NK-92 treated with Interleukin-12 subunit alpha and Interleukin-12 subunit beta, amount 100 ng/mL, for 24 hours (cell line): Measurements from ENCODE around the gene C6orf58.
A peak's percentile ranks its signal among the peaks of the same experiment; 100 is the strongest.

Experiments
- DNase-seq: peaks from one replicate; lab custom pipeline; 2025; lab: John Stamatoyannopoulos, UW

The C6orf58 gene

DNA sequence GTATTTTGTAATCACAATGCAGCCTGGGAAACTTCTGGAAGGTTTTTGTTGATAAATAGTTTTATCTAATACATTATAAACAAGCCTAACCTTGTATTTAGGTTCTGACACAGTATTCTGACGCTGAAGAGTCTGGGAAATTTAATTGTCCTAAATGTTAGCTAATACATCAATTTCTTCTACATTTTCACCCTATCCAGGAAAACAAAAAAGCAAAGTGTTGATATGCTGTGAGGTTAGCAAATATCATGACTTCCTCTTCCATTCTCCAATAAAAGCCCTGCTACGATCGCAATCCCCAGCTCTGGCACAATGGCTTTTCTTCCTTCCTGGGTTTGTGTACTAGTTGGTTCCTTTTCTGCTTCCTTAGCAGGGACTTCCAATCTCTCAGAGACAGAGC is at the start of gene C6orf58:
TSS of gene C6orf58 (plus strand) at position 301 of the 400 bp plus-strand sequence. CDS start at position 313, 12 bp downstream.
- no peak for DNase-seq

DNA sequence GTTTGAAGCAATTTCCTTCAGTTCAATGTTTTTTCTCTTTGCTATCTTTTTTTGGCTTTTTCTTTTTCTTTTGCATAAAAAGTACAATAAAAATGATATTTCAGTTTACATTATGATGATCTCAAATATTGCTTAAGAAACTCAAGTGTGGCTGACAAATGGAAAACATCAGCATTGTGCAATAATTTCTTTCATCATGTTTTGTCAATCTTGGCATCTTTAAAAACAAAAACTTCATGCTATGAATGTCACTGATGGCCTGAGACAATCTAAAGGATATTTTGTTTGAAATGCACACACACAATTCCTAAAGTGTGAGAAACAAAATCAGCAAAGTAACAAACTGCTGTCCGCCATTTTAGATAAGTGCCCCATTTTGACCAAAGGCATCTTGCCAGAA is 44.0 kb upstream of the C6orf58 start:
- DNase-seq, result no peak

DNA sequence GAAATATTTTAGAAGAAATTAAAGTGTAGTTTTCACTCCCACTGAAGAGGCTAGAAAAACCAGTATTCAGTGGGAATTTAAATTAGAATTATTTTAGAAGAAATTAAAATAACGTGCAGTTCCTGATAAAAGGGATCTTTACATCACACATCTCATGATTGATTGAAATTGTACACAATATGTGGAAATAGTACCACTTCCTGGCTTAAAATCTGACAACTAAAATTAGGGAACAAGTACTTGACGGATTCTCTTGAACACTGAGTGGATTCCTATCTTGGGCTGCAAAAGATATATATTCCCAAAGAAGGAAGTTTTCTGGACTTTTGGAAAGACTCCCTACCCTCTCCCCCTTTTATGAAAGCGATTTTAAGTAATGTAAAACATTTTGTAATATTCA is 43.2 kb upstream of the C6orf58 start:
- no peak for DNase-seq

DNA sequence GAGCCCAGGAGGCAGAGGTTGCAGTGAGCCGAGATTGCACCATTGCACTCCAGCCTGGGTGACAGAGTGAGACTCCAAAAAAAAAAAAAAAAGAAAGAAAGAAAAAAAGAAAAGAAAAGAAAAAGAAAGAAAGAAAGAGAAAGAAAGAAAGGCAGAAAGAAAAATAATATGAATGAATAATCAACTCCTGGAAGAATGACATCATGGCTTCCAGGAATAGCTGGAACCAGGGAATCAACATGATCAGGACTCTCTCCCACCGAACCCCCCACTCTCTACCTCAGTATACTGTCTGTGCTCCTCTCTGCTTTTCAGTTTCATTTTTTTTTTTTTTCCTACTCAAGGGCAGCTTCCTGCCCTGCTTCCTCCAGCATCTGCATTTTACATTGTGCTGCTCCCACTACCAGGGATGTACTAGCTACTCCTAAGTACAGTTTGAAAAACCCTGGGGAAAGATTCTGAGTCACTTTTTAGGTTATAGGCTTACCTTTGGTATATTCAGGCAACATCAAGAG is 38.2 kb upstream of the C6orf58 start:
- no peak for DNase-seq

DNA sequence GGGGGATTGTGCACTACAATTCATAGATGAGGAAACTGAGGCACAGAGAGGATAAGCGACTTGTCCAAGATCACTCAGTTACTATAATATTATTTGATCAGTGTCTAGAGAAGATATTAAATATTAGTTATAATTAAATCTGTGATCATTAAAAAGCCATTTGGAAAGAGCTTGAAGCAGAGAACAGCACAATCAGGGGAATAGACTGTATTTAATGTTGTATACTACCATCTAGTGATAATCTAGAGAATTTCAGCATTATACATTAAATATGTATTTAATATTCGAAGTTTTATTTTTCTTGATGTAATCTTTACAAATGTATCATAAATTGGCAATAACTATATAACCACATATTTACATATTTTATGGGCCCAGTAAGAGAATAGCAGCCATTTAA is 37.7 kb upstream of the C6orf58 start:
- no peak for DNase-seq

DNA sequence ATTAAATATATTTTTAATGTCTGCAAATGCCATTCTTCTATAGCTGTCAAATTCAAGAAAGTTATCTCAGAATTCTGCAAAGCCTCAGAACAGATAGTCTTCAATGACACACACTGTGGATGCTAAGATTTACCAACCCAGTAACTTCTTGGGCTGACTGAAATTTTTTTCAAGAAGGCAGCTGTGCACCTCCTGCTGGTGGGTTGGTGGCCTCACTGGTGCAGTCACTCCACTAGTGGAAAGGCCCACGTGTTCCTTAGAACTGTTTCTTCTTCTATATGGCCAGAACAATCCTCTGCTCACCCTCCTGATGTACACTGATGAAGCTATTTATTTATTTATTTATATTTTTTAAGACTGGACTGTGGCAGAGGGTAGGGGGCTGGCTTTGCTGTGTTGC is 29.8 kb upstream of the C6orf58 start:
- DNase-seq, result no peak

DNA sequence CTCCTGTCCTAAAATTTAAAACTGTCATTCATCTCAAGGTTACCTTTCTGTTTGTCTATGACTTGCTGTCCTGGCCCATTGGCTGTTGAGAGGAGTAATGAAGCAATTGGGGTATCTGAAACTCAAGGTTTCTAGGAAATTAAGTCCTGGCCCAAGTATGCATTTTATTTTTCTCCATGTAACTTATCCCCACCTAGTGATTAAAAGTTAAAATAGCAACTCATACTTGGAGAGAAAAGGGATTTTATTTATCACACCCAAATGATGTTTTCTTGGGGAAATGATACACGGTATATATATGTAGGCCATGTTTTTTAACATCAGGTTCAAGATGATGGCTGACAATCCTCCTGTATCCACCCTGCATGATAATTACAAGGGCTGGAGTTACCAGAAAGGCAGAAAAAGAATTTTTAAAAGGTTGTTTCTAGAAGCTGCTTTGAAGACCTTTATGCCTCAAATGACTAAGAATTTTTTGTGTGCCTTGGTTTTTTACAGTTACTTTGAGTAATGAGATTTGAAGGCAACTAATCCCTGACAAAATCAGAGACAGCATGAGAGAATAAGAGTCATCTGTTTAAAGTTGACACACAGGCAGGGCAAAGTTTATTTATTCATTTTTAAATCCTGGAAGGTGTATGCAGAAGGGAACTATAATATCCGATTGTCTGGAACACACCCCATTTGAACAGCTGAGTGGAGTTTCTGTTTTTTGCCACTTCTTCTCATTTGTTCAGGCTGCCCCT is 28.9 kb upstream of the C6orf58 start:
- no peak for DNase-seq

DNA sequence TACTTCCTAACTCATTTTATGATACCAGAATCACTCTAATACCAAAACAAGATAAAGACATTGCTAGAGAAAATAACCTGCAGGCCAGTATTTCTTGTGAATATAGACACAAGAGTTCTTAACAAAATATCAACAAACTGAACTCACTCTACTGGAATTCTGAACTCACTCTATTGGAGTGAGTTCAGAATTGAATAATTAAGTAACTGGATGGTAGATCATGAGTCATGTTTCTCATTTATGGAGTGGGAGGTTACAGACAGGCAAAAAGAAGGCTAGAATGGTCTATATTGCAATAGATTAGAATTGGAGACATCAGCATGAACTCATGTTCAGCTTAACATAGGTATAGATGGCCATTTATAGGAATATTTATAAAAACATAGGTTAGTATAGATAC is 26.6 kb upstream of the C6orf58 start:
- DNase-seq, result no peak

DNA sequence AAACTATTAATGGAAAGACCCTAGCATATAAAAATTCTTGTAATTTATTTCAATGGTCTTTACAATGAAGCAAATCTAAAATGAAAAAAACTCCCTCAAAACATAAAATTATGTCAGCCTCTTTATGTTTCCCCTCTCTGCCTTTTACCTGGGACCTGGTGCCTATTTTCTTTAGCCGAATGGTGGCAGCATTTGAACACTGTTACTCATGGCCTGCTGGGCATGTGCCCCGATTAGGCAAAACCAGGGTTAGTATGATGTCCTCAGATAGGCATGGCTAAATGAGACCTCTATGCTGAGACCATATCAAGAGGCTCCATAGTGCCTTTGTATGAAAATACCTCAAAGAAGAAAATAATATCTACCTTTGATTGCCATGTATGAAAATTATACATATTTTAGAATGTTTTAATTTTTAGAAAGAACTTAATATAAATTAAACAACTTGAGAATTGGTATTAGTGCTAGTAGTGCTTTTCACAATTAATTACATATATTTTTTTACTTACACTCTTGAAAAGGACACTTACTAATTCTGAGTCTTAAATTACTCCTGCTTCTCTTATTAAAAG is 22.5 kb upstream of the C6orf58 start:
- peak; percentile 6 for DNase-seq

DNA sequence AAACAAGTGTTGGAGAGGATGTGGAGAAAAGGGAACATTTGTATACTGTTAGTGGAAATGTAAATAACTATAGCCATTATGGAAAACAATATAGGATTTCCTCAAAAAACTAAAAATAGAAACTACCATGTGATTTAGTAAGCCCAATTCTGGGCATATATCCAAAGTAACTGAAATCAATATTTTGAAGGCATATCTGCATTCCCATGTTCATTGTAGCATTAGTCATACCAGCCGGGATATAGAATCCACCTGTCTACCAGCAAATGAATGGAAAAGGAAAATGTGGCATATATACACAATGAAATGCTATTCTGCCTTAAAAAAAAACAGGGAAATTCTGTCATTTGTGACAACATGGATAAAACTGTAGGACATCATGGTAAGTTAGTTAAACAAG is 15.3 kb upstream of the C6orf58 start:
- DNase-seq, result no peak

DNA sequence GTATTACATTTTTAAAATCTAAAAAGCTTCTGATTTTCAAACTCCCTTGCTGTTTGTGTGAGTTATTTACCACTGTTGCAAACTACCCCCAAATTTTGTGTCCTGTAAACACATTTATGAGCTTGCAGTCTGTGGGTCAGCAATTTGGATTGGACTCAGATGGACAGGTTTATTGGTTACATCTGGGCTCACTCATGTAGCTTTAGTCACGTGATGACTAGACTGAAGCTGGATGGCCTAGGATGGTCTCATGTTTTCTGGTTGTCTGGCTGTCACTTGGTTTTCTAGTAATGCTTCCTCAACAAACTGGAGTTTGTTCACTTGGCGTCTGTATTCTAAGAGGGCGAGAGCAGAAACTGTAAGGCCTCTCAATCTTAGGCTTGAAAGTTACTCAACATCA is 12.2 kb upstream of the C6orf58 start:
- no peak for DNase-seq

DNA sequence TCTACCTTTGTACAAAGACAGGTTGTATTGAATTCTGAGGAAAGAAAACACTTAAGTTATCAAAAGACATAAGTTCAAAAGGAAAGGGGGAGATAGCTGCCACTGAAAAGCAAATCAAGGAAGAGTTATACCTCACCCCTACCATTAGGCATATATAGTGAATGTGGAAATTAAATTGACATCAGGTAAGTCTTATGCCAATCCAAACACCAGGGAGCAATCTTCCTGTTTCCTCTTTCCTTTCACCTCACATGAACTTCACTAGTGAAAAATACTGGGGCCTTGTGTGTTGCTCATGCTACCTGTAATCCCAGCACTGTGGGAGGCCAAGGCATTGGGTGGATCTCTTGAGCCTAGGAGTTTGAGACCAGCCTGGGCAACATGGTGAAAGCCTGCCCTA is 10.9 kb upstream of the C6orf58 start:
- DNase-seq, result no peak

DNA sequence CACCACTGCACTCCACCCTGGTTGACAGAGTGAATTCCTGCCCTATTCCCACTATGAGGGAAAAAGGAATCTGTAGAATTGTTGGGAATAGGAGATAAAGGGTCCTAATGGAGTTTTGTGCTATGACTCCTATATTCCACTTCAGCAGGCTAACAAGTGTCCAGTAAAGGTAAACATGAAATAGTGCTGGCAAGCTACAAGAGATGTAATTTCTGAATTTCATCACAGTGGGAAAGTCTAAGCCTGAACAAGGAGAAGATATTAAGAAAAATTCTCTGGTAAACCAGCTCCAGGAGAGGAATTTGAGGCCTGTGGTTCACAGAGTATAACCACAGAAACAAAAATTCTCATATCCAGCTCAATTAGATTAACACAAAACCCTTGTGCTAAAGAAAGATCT is 10.3 kb upstream of the C6orf58 start:
- DNase-seq, result no peak

DNA sequence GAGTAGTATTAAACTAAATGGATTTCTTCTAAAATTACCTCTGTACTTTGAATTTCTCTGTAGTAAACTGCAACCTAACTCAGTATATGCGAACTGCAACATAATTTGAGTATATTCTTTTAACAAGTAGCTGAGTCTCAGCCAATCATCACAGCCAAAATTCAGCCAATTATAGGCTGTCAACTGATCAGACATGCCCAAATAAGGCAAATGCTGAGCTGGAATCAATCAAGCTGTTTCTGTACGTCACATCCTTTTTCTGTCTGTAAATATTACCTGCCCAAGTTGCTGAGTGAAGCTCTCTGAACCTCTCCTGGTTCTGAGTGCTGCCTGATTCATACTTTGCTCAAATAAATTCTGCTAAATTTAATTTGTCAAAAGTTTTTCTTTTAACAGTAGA is 9.5 kb upstream of the C6orf58 start:
- DNase-seq, result no peak

DNA sequence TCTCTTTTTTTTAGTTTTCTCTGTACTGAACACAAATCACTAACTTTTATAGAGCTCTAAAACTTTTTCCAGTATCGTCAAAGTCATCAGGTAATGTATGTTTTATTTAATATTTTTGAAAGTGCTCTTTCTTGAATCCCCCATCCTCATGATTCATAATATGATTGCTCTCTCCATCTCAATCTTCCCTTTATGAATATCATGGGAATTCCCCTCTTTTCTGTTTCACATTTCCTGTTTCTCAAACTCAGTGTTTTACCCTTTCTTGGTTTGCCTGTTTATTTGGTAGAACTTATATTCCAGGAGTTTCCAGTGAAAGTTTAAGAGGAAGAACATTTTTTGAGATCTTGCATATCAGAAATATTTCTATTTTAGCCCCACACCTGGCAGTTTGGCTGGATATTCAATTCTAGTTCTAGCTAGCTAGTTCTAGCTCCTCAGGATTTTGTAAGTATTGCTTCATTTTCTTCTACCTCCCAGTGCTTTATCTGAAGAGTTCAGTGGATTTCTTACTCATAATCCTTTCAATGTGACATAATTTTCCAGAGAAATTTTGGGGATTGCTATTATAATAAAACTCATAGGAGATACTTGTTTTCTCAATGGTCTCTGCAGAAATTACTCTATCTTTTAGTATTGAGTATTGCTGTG is 6.1 kb upstream of the C6orf58 start:
- no peak for DNase-seq

DNA sequence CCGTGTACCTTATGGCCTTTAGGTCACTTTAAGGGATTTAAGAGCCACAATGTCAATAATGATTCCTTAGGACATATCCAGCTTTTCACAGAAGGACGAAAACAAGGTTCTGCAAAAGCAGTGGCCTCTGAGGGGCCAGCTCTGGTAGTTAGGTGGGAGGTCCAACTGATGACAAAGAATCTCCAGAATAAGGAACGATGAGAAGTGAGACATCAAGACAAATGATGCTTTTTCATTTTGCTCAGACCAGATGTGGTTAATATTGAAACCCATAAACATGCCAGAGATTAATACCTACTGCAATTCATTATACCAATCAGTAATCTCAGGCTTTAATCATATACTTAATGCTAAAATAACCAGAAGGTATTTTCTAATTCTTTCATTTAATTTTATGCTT is 1.9 kb downstream of the C6orf58 start:
- DNase-seq, result no peak

DNA sequence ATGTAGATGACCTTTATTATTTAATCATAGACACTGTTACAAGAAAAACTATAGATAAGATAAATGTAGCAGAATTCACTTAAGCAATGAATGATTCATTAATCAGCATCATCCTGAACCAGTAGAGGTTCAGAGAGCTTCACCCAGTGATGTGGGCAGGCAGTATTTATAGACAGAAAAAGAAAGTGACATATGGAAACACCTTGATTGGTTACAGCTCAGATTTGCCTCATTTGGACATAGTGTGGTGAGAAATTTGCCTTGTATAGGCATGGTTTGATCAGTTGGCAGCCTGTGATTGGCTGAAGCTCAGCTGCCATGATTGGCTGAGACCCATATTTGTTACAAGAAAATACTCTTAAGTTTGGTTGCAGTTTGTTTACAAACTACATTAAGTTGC is 4.6 kb downstream of the C6orf58 start:
- DNase-seq, result no peak

DNA sequence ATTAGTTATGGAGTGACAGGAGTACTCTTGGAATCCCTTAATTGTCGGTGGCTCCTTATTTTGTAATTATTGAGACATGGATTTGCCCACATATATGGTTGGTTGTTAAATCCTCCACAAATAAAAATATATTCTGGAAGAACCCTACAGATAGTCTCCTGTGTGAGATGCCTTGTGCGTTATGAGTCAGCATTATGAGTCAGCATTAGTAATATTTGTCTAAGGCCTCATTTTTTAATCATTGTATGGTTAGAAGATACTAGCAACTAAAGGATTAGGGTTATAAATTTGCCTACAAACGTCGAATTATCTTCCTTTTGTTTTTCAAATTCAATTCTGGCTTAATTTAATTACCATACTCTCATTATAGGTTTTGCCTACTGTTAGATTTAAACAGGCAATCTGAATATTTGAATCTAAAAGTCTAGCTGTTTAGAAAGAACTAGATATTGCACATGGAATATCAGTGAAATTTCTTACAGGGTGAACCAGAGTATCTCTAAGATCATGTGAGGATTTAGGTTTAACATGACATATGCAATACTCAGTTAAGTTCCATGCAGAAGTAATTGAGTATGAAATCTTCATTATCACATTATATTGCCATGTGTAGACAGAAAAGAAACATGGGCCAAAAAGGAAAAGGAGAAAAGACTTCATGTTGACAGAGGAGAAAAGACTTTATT is 5.9 kb downstream of the C6orf58 start:
- no peak for DNase-seq

DNA sequence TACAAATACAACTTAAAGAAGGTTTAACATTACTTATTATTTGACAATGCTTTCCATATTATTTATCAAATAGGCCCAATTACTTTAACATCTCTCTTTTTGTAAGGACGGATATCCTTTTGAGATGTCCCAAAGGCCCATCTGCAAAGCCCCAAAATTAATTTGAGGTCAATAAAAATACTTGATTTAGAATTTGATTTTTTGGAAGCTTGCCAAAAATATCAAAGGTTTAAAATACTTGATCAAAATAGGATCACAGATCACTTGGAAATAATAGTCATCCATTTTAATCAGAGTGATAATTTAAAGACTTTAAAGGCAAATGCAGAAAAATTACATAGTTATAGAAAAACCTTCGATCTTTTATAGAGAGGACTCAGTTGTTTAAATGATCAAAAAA is 8.1 kb downstream of the C6orf58 start:
- DNase-seq, result no peak

DNA sequence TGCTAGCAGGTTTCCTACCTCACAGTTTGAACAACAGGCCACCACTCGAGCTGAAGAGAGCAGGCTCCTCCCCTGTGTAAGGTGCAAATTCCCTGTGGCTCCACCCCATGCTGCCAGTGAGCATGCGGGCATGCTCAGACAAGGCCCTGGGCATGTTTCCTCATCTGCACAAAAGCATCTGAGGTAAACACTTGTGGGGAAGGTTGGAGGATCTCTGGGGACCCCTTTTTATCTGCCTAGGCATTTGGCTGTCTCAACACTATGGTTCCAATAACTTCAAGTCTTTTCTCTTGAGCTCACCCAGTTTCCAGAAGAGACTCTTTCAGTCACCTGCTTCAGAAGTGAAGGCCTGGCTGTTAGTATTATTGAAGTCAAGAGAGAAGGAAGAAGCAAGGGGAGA is 9.4 kb downstream of the C6orf58 start:
- no peak for DNase-seq

DNA sequence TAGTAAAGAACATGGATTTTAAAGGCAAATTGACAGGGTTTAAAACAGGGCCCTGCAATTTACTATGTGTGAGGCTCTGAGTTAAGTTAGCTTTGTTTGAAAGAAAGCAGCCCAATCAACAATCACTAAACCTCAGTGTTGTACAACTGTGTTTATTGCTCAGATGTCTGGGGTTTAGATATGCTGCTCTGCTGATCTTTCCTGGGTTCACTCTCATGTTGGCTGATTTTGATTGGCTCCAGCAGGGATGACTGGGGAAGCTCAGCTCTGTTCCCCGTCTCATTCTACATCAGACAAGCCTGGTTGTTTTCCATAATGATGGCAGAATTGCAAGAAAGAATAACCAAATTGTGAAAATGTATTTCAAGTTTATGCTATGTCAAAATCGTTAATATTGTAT is 10.9 kb downstream of the C6orf58 start:
- no peak for DNase-seq

DNA sequence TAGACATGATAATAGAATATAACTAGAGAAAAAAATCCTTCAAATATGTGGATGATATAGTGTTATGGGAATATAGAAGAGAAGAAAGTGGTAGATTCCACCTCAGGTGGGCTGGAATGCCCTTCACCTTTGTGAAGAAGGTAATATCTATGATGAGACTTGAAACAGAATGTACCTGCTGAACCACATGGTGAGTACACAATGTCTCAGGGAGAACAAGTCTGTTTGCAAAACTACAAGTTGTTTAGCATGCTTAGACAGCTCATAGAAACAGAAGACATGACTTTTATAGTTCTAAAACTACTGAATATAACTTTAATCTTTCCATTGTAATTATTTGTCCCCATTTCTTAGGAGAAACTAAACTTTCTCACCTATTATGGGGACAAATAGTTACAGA is 12.2 kb downstream of the C6orf58 start:
- DNase-seq, result no peak

DNA sequence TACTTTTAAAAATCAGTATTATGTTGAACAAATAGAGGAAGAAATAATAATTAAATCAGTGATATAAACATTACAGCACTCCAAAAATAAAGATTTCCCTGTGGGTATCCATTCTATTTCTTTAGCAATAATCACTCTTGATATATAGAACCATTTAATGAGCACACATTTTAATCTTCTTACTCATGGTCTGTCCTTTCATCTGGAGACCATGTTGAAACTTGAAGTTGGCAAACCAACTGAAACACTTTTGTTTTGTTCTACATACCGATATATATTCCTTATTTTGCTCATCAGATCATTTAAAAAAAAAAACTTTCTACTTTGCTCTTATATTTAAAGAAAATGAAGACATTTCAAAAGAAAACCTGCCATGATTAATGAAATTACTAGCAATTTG is 13.4 kb downstream of the C6orf58 start:
- DNase-seq, result no peak
